ENCODE data around the gene SLC25A26.

The SLC25A26 gene

GRCh38 chr3:66427951-66428474, 207.2 kb downstream of the SLC25A26 start:
- DNase-seq (ENCODE audit: low spot score) (no peak), FAIRE-seq (no peak)
